Neural cell (in vitro differentiated cells): ENCODE data around the gene CASP1. TPM values are rescaled to one million over a fixed set of nuclear protein-coding genes. Genes with fewer than 3 reads are reported as not detected.

Source experiments
- H2AFZ ChIP-seq: fragments of 200-600, 300-800 bp; sonication (generic), shearing (Covaris generic); 2 replicates; pipeline ENCODE4 v1.6.0; 2014; ENCODE audit warnings: low read depth, mild to moderate bottlenecking, antibody characterized with exemption, low read length, moderate library complexity
- H3F3A ChIP-seq: fragments of 200-600 bp; shearing (Covaris generic); 2 replicates; pipeline ENCODE4 v1.6.1; 2016; ENCODE audit warnings: mild to moderate bottlenecking, moderate library complexity, mixed read lengths, antibody characterized with exemption, low read length; ENCODE audit not compliant: insufficient read depth, poor library complexity, severe bottlenecking
- H3K27ac ChIP-seq: fragments of 200-600, 300-800 bp; sonication (generic), shearing (Covaris generic); 2 replicates; pipeline ENCODE4 v1.5.1; 2014; ENCODE audit warnings: mild to moderate bottlenecking, low read length, moderate library complexity
- H3K27me3 ChIP-seq: fragments of 300-800, 200-600 bp; sonication (generic), shearing (Covaris generic); 2 replicates; pipeline ENCODE4 v1.6.0; 2014; ENCODE audit warnings: mild to moderate bottlenecking, low read depth, low read length, moderate library complexity; ENCODE audit not compliant: insufficient read depth
- H3K36me3 ChIP-seq: fragments of 300-800, 200-600 bp; sonication (generic), shearing (Covaris generic); 2 replicates; pipeline ENCODE4 v1.5.1; 2014; ENCODE audit warnings: mild to moderate bottlenecking, antibody characterized with exemption, low read length, moderate library complexity; ENCODE audit not compliant: insufficient read depth
- H3K4me2 ChIP-seq: fragments of 300-800, 200-600 bp; sonication (generic), shearing (Covaris generic); 2 replicates; pipeline ENCODE4 v1.6.0; 2014; ENCODE audit warnings: mild to moderate bottlenecking, low read length
- H3K4me3 ChIP-seq: fragments of 300-800, 200-600 bp; sonication (generic), shearing (Covaris generic); 2 replicates; pipeline ENCODE4 v1.5.1; 2014; ENCODE audit warnings: mild to moderate bottlenecking, low read length, moderate library complexity
- H3K79me2 ChIP-seq: fragments of 200-600 bp; shearing (Covaris generic); replicated peaks from 2 replicates; pipeline ENCODE4 v1.6.0; 2014; ENCODE audit warnings: mild to moderate bottlenecking, low read length, moderate library complexity; ENCODE audit not compliant: insufficient read depth
- H3K9ac ChIP-seq: fragments of 300-800, 200-600 bp; sonication (generic), shearing (Covaris generic); 2 replicates; pipeline ENCODE4 v1.6.1; 2016; ENCODE audit warnings: mild to moderate bottlenecking, low read length, mixed read lengths
- H3K9me2 ChIP-seq: fragments of 200-600 bp; shearing (Covaris generic); 2 replicates; pipeline ENCODE4 v1.6.1; 2016; ENCODE audit warnings: mild to moderate bottlenecking, low read length, mixed read lengths; ENCODE audit not compliant: insufficient read depth
- H3K9me3 ChIP-seq: fragments of 200-600, 300-800 bp; sonication (generic), shearing (Covaris generic); 2 replicates; pipeline ENCODE4 v1.6.1; 2016; ENCODE audit warnings: mild to moderate bottlenecking, mixed run types, low read length, moderate library complexity, mixed read lengths
- H4K20me1 ChIP-seq: fragments of 200-600 bp; shearing (Covaris generic); 2 replicates; pipeline ENCODE4 v1.6.1; 2016; ENCODE audit warnings: mild to moderate bottlenecking, mixed run types; ENCODE audit not compliant: insufficient read depth
- CTCF ChIP-seq: fragments of 450-650 bp; IDR thresholded peaks from 2 replicates; pipeline ENCODE4 v1.5.1; 2014; ENCODE audit warnings: antibody characterized with exemption, mild to moderate bottlenecking, moderate library complexity; ENCODE audit not compliant: poor library complexity, severe bottlenecking
- EP300 ChIP-seq: fragments of 450-650 bp; conservative IDR thresholded peaks from 2 replicates; pipeline ENCODE4 v1.6.1; 2014; ENCODE audit warnings: antibody characterized with exemption, mild to moderate bottlenecking, moderate library complexity; ENCODE audit not compliant: poor library complexity, severe bottlenecking
- EZH2 ChIP-seq: fragments of 200-600, 300-800 bp; shearing (Covaris generic), sonication (generic); IDR thresholded peaks from 2 replicates; pipeline ENCODE4 v1.6.1; 2014; ENCODE audit warnings: antibody characterized with exemption, low read length, borderline replicate concordance, mild to moderate bottlenecking; ENCODE audit not compliant: insufficient read depth, poor library complexity, severe bottlenecking
- MXI1 ChIP-seq: fragments of 450-650 bp; conservative IDR thresholded peaks from 2 replicates; pipeline ENCODE4 v1.6.1; 2014; ENCODE audit warnings: antibody characterized with exemption, mild to moderate bottlenecking; ENCODE audit not compliant: poor library complexity, severe bottlenecking
- POLR2AphosphoS5 ChIP-seq: IDR thresholded peaks from 2 replicates; pipeline ENCODE4 v1.6.1; 2012
- RAD21 ChIP-seq: fragments of 450-650 bp; conservative IDR thresholded peaks from 2 replicates; pipeline ENCODE4 v1.6.1; 2014; ENCODE audit warnings: antibody characterized with exemption, mild to moderate bottlenecking, moderate library complexity
- REST ChIP-seq: IDR thresholded peaks from 2 replicates; pipeline ENCODE4 v1.6.1; 2012; ENCODE audit warnings: borderline replicate concordance
- SMC3 ChIP-seq: fragments of 450-650 bp; conservative IDR thresholded peaks from 2 replicates; pipeline ENCODE4 v1.6.1; 2014; ENCODE audit warnings: antibody characterized with exemption, mild to moderate bottlenecking, moderate library complexity; ENCODE audit not compliant: poor library complexity
- TAF1 ChIP-seq: IDR thresholded peaks from 2 replicates; pipeline ENCODE4 v1.6.1; 2012; ENCODE audit warnings: low read depth
- polyA plus RNA-seq: library from polyadenylated mRNA; depleted of rRNA; stranded (reverse); fragments of >200 nt; gene quantifications from 2 replicates; pipeline ENCODE4 v1.2.3, GENCODE V29; 2014

Gene CASP1
- polyA plus RNA-seq, 1 donor from 2014 or later, result not detected

GRCh38 chr11:104999721-105000120 lies 35.2 kb downstream of the CASP1 start:
- Histone ChIP-seq H3K27ac (no peak overlapping the region), H3K9me3 (no peaks in the 10 kb centered on the region), H3K9ac (no peak overlapping the region), H3K79me2 (no peaks in the 10 kb centered on the region), H3K4me3 (no peak overlapping the region), H3K4me2 (no peak overlapping the region), H3K36me3 (no peaks in the 10 kb centered on the region), H3F3A (no peaks in the 10 kb centered on the region), H3K9me2 (no peaks in the 10 kb centered on the region), H3K27me3 (no peaks in the 10 kb centered on the region), H4K20me1 (no peaks in the 10 kb centered on the region), H2AFZ (no peak overlapping the region)
- no peak for TF ChIP-seq EP300

- Histone ChIP-seq H3K27me3 (no peaks in the 10 kb centered on the region), H3K9me3 (no peaks in the 10 kb centered on the region), H3K9me2 (no peaks in the 10 kb centered on the region), H3K9ac (no peak overlapping the region), H4K20me1 (no peaks in the 10 kb centered on the region), H3K4me2 (no peak overlapping the region), H3F3A (no peaks in the 10 kb centered on the region), H3K4me3 (no peak overlapping the region), H3K27ac (no peak overlapping the region), H2AFZ (no peak overlapping the region), H3K36me3 (no peaks in the 10 kb centered on the region), H3K79me2 (no peaks in the 10 kb centered on the region)
- no peak for TF ChIP-seq SMC3
- TF ChIP-seq CTCF, result no peak
- TF ChIP-seq EZH2, result no peak
- TF ChIP-seq POLR2AphosphoS5, result no peak
- no peak for TF ChIP-seq REST
- TF ChIP-seq EP300, result no peak
- TF ChIP-seq MXI1, result no peak
- no peak for TF ChIP-seq TAF1
- TF ChIP-seq RAD21, result no peak
These were observed 37.7 kb downstream of the CASP1 start for GRCh38 chr11:104997288-104997687.

GRCh38 chr11:104995001-104995408 lies 39.9 kb downstream of the CASP1 start:
- Histone ChIP-seq H3K9ac (no peak overlapping the region), H2AFZ (no peak overlapping the region), H3K36me3 (no peaks in the 10 kb centered on the region), H4K20me1 (no peaks in the 10 kb centered on the region), H3F3A (no peaks in the 10 kb centered on the region), H3K27me3 (no peaks in the 10 kb centered on the region), H3K27ac (no peak overlapping the region), H3K4me2 (no peak overlapping the region), H3K9me2 (no peaks in the 10 kb centered on the region), H3K4me3 (no peak overlapping the region), H3K79me2 (no peaks in the 10 kb centered on the region), H3K9me3 (no peaks in the 10 kb centered on the region)
- TF ChIP-seq EP300 (no peak), MXI1 (no peak), RAD21 (no peak), TAF1 (no peak), REST (no peak), EZH2 (no peak), POLR2AphosphoS5 (no peak), SMC3 (no peak), CTCF (no peak)
